ENCODE measurements around the gene GCSAM. TPM values are rescaled to one million over a fixed set of nuclear protein-coding genes. Genes with fewer than 3 reads are reported as not detected.
A peak's percentile ranks its signal among the peaks of the same experiment; 100 is the strongest.

GCSAM gene
- total RNA-seq, 1 experiment from 2014 or later = not detected

GRCh38 chr3:112134335-112135124, 1.5 kb upstream of the GCSAM start:
- Histone ChIP-seq H3K27me3 (ENCODE audit: control insufficient read depth, insufficient read depth, low read length) (no peaks in the 10 kb centered on the region), H3K36me3 (replicated peaks; ENCODE audit: control insufficient read depth, insufficient read depth, low read length) (no peaks in the 10 kb centered on the region), H3K4me3 (ENCODE audit: insufficient read depth, low read depth, low read length) (no peak overlapping the region)
- DNase-seq = no peak

- no peak for DNase-seq
- Histone ChIP-seq H3K4me3 (ENCODE audit: insufficient read depth, low read depth, low read length) (no peak overlapping the region), H3K36me3 (replicated peaks; ENCODE audit: control insufficient read depth, insufficient read depth, low read length) (no peaks in the 10 kb centered on the region), H3K27me3 (ENCODE audit: control insufficient read depth, insufficient read depth, low read length) (no peaks in the 10 kb centered on the region)
These were observed 732 bp upstream of the GCSAM start for GRCh38 chr3:112133626-112134334.

GRCh38 chr3:112132554-112132953, 494 bp downstream of the GCSAM start:
- DNase-seq = no peak
- H3K27me3 ChIP-seq (ENCODE audit: control insufficient read depth, insufficient read depth, low read length) = no peaks in the 10 kb centered on the region
- no peaks in the 10 kb centered on the region for H3K36me3 ChIP-seq (replicated peaks; ENCODE audit: control insufficient read depth, insufficient read depth, low read length)
- H3K4me3 ChIP-seq (ENCODE audit: insufficient read depth, low read depth, low read length) = no peak overlapping the region

- no peak overlapping the region for H3K4me3 ChIP-seq (ENCODE audit: insufficient read depth, low read depth, low read length)
- H3K36me3 ChIP-seq (replicated peaks; ENCODE audit: control insufficient read depth, insufficient read depth, low read length) = no peaks in the 10 kb centered on the region
- no peak for DNase-seq
- no peaks in the 10 kb centered on the region for H3K27me3 ChIP-seq (ENCODE audit: control insufficient read depth, insufficient read depth, low read length)
These were observed 960 bp downstream of the GCSAM start for GRCh38 chr3:112132088-112132487.

- H3K27me3 ChIP-seq (ENCODE audit: control insufficient read depth, insufficient read depth, low read length) = no peaks in the 10 kb centered on the region
- no peak overlapping the region for H3K4me3 ChIP-seq (ENCODE audit: insufficient read depth, low read depth, low read length)
- DNase-seq = no peak
- H3K36me3 ChIP-seq (replicated peaks; ENCODE audit: control insufficient read depth, insufficient read depth, low read length) = no peaks in the 10 kb centered on the region
These were observed 1.9 kb downstream of the GCSAM start for GRCh38 chr3:112131111-112131510.

GRCh38 chr3:112130638-112130993, 2.4 kb downstream of the GCSAM start:
- no peak for DNase-seq
- H3K4me3 ChIP-seq (ENCODE audit: insufficient read depth, low read depth, low read length) = no peak overlapping the region
- H3K27me3 ChIP-seq (ENCODE audit: control insufficient read depth, insufficient read depth, low read length) = no peaks in the 10 kb centered on the region
- H3K36me3 ChIP-seq (replicated peaks; ENCODE audit: control insufficient read depth, insufficient read depth, low read length) = no peaks in the 10 kb centered on the region

- no peaks in the 10 kb centered on the region for H3K27me3 ChIP-seq (ENCODE audit: control insufficient read depth, insufficient read depth, low read length)
- H3K4me3 ChIP-seq (ENCODE audit: insufficient read depth, low read depth, low read length) = no peak overlapping the region
- DNase-seq = no peak
- no peaks in the 10 kb centered on the region for H3K36me3 ChIP-seq (replicated peaks; ENCODE audit: control insufficient read depth, insufficient read depth, low read length)
These were observed 3.0 kb downstream of the GCSAM start for GRCh38 chr3:112129925-112130637.

- no peak for DNase-seq
- no peaks in the 10 kb centered on the region for H3K36me3 ChIP-seq (replicated peaks; ENCODE audit: control insufficient read depth, insufficient read depth, low read length)
- no peak overlapping the region for H3K4me3 ChIP-seq (ENCODE audit: insufficient read depth, low read depth, low read length)
- no peaks in the 10 kb centered on the region for H3K27me3 ChIP-seq (ENCODE audit: control insufficient read depth, insufficient read depth, low read length)
These were observed 4.0 kb downstream of the GCSAM start for GRCh38 chr3:112128843-112129727.

GRCh38 chr3:112127522-112128494, 5.2 kb downstream of the GCSAM start:
- no peak overlapping the region for H3K4me3 ChIP-seq (ENCODE audit: insufficient read depth, low read depth, low read length)
- no peaks in the 10 kb centered on the region for H3K36me3 ChIP-seq (replicated peaks; ENCODE audit: control insufficient read depth, insufficient read depth, low read length)

GRCh38 chr3:112126511-112126911, 6.5 kb downstream of the GCSAM start:
- H3K27me3 ChIP-seq (ENCODE audit: control insufficient read depth, insufficient read depth, low read length) = no peaks in the 10 kb centered on the region

More at GRCh38 chr3:112127522-112128494, 5.2 kb downstream of the GCSAM start:
- no peaks in the 10 kb centered on the region for H3K27me3 ChIP-seq (ENCODE audit: control insufficient read depth, insufficient read depth, low read length)
- no peak for DNase-seq

GRCh38 chr3:112124907-112125607, 8.0 kb downstream of the GCSAM start:
- no peak overlapping the region for H3K4me3 ChIP-seq (ENCODE audit: insufficient read depth, low read depth, low read length)
- no peak for DNase-seq
- no peaks in the 10 kb centered on the region for H3K36me3 ChIP-seq (replicated peaks; ENCODE audit: control insufficient read depth, insufficient read depth, low read length)
- no peaks in the 10 kb centered on the region for H3K27me3 ChIP-seq (ENCODE audit: control insufficient read depth, insufficient read depth, low read length)

More at GRCh38 chr3:112126511-112126911, 6.5 kb downstream of the GCSAM start:
- Histone ChIP-seq H3K4me3 (ENCODE audit: insufficient read depth, low read depth, low read length) (no peak overlapping the region), H3K36me3 (replicated peaks; ENCODE audit: control insufficient read depth, insufficient read depth, low read length) (no peaks in the 10 kb centered on the region)
- peak; percentile 27 for DNase-seq

GRCh38 chr3:112123548-112123947, 9.5 kb downstream of the GCSAM start:
- no peaks in the 10 kb centered on the region; the same call in 1 of the 2 replicates for H3K36me3 ChIP-seq (replicated peaks; ENCODE audit: control insufficient read depth, insufficient read depth, low read length)
- no peak for DNase-seq
- H3K4me3 ChIP-seq (ENCODE audit: insufficient read depth, low read depth, low read length) = no peak overlapping the region
- H3K27me3 ChIP-seq (ENCODE audit: control insufficient read depth, insufficient read depth, low read length) = no peaks in the 10 kb centered on the region

- Histone ChIP-seq H3K4me3 (ENCODE audit: insufficient read depth, low read depth, low read length) (no peak overlapping the region), H3K27me3 (ENCODE audit: control insufficient read depth, insufficient read depth, low read length) (no peaks in the 10 kb centered on the region), H3K36me3 (replicated peaks; ENCODE audit: control insufficient read depth, insufficient read depth, low read length) (no peaks in the 10 kb centered on the region; the same call in 1 of the 2 replicates)
- DNase-seq = no peak
These were observed 10.2 kb downstream of the GCSAM start for GRCh38 chr3:112122870-112123269.

All from H7 (cell line).